Fibroblast of lung (primary cell): ENCODE data around the gene PGBD2. TPM values are rescaled to one million over a fixed set of nuclear protein-coding genes. Genes with fewer than 3 reads are reported as not detected.
"Not testable (repeated sequence)": the region's sequence is repeated elsewhere in the genome, so short reads cannot be mapped to it uniquely, and the experiment has no call there.

Experiments used
- DNase-seq, 2 donors: peaks; one replicate each; pipeline versions ENCODE4 v3.0.0 to v3.0.0-alpha.2; 2010; ENCODE audit warnings: low read depth in 2 of 2
- H2AFZ ChIP-seq: 2 replicates; pipeline ENCODE4 v1.5.1; 2012; ENCODE audit warnings: low read length, control low read depth, inconsistent platforms
- H3K27ac ChIP-seq: 2 replicates; pipeline ENCODE4 v1.5.1; 2011; ENCODE audit warnings: low read length, control low read depth; ENCODE audit not compliant: insufficient read depth
- H3K27me3 ChIP-seq: 2 replicates; pipeline ENCODE4 v1.5.1; 2011; ENCODE audit warnings: mild to moderate bottlenecking, low read length; ENCODE audit not compliant: control insufficient read depth, insufficient read depth
- H3K36me3 ChIP-seq: 2 replicates; pipeline ENCODE4 v1.5.1; 2011; ENCODE audit warnings: low read length; ENCODE audit not compliant: control insufficient read depth, insufficient read depth
- H3K4me1 ChIP-seq: 2 replicates; pipeline ENCODE4 v1.5.1; 2011; ENCODE audit warnings: low read length; ENCODE audit not compliant: control insufficient read depth, insufficient read depth; ENCODE audit errors: extremely low read depth
- H3K4me2 ChIP-seq: 2 replicates; pipeline ENCODE4 v1.5.1; 2011; ENCODE audit warnings: low read length, control low read depth; ENCODE audit not compliant: insufficient read depth; ENCODE audit errors: extremely low read depth
- H3K4me3 ChIP-seq, 4 experiments: fragments of 200-600 bp in 1 of 4; sonication (generic) in 1 of 4; replicated peaks in 1 of 4; 2 replicates each; pipeline ENCODE4 v1.5.1; 2011 to 2016; ENCODE audit warnings: low read length in 4 of 4, low read depth in 3 of 4, mild to moderate bottlenecking in 3 of 4, control low read depth in 2 of 4, inconsistent platforms in 1 of 4, mixed read lengths in 1 of 4; ENCODE audit not compliant: insufficient read depth in 1 of 4; ENCODE audit errors: control extremely low read depth in 1 of 4
- H3K79me2 ChIP-seq: 2 replicates; pipeline ENCODE4 v1.5.1; 2012; ENCODE audit warnings: mild to moderate bottlenecking, low read length, inconsistent platforms; ENCODE audit not compliant: control insufficient read depth, insufficient read depth
- H3K9ac ChIP-seq: 2 replicates; pipeline ENCODE4 v1.5.1; 2011; ENCODE audit warnings: mild to moderate bottlenecking, low read length, control low read depth; ENCODE audit not compliant: insufficient read depth
- H3K9me3 ChIP-seq: 2 replicates; pipeline ENCODE4 v1.5.1; 2012; ENCODE audit warnings: low read depth, low read length; ENCODE audit not compliant: control insufficient read depth, insufficient read depth
- H4K20me1 ChIP-seq: 2 replicates; pipeline ENCODE4 v1.5.1; 2011; ENCODE audit warnings: low read length; ENCODE audit not compliant: control insufficient read depth, insufficient read depth; ENCODE audit errors: extremely low read depth
- EZH2 ChIP-seq: IDR thresholded peaks from 2 replicates; pipeline ENCODE4 v1.5.1; 2012; ENCODE audit warnings: low read length, control low read depth, mild to moderate bottlenecking; ENCODE audit errors: missing control alignments
- polyA plus RNA-seq, 2 donors: library from polyadenylated mRNA; depleted of rRNA in 1 of 2; stranded (reverse) in 1 of 2; unstranded in 1 of 2; fragments of >200 nt; gene quantifications; 2 replicates each; pipeline ENCODE4 v1.2.1, GENCODE V29; 2011 to 2012; ENCODE audit warnings: missing spikeins in 1 of 2
- total RNA-seq: library from RNA; depleted of rRNA; stranded (reverse); fragments of >200 nt; gene quantifications from 2 replicates; pipeline ENCODE4 v1.2.1, GENCODE V29; 2014
- TF ChIP-seq, protein P1 (sequence below), 2 donors: IDR thresholded peaks in 1 of 2; conservative IDR thresholded peaks in 1 of 2; 1 replicate in 1 of 2; 2 replicates in 1 of 2; pipeline ENCODE4 v1.5.1; 2011 to 2012; ENCODE audit warnings: low read length in 2 of 2, control low read depth in 1 of 2, inconsistent platforms in 1 of 2, low read depth in 1 of 2, mild to moderate bottlenecking in 1 of 2

The PGBD2 gene
- total and polyA plus RNA-seq, 2 donors (not counting 1 experiment from before 2014, with no cell fraction given): 4.0 to 7.1 TPM

GRCh38 chr1:248924696-248925532 is 18.9 kb downstream of the PGBD2 start:
- H3K4me2 ChIP-seq: no peak overlapping the region

GRCh38 chr1:248925859-248926258 is 19.8 kb downstream of the PGBD2 start:
- not testable (repeated sequence) for H3K9me3 ChIP-seq, H3K4me3 ChIP-seq, H3K79me2 ChIP-seq, H3K4me2 ChIP-seq, DNase-seq, H3K36me3 ChIP-seq, H3K27me3 ChIP-seq, H2AFZ ChIP-seq, H3K4me1 ChIP-seq, H3K9ac ChIP-seq, H4K20me1 ChIP-seq, H3K27ac ChIP-seq

More at GRCh38 chr1:248924696-248925532, 18.9 kb downstream of the PGBD2 start:
- Histone ChIP-seq H3K4me3 (no peak overlapping the region), H3K27me3 (no peaks in the 10 kb centered on the region), H3K4me1 (peaks cover 6% of the 10 kb centered on the region), H3K36me3 (no peaks in the 10 kb centered on the region), H3K9ac (no peak overlapping the region), H4K20me1 (no peaks in the 10 kb centered on the region), H2AFZ (no peak overlapping the region), H3K9me3 (no peaks in the 10 kb centered on the region), H3K79me2 (no peaks in the 10 kb centered on the region), H3K27ac (no peak overlapping the region)
- peak; percentile 58 to 63 for DNase-seq
- TF ChIP-seq EZH2: no peak
- TF ChIP-seq, protein P1, sequence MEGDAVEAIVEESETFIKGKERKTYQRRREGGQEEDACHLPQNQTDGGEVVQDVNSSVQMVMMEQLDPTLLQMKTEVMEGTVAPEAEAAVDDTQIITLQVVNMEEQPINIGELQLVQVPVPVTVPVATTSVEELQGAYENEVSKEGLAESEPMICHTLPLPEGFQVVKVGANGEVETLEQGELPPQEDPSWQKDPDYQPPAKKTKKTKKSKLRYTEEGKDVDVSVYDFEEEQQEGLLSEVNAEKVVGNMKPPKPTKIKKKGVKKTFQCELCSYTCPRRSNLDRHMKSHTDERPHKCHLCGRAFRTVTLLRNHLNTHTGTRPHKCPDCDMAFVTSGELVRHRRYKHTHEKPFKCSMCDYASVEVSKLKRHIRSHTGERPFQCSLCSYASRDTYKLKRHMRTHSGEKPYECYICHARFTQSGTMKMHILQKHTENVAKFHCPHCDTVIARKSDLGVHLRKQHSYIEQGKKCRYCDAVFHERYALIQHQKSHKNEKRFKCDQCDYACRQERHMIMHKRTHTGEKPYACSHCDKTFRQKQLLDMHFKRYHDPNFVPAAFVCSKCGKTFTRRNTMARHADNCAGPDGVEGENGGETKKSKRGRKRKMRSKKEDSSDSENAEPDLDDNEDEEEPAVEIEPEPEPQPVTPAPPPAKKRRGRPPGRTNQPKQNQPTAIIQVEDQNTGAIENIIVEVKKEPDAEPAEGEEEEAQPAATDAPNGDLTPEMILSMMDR (conservative IDR thresholded peaks at IDR 0.05 in 1 of 2, IDR thresholded peaks at IDR 0.05 in 1 of 2; ENCODE audit: low read depth in 1 of 2, low read length in 2 of 2): peak; percentile 69 to 70

GRCh38 chr1:248926401-248927182 is 20.6 kb downstream of the PGBD2 start:
- no peak overlapping the region for H3K27ac ChIP-seq
- H3K9ac ChIP-seq: no peak overlapping the region
- H3K9me3 ChIP-seq: no peaks in the 10 kb centered on the region
- H3K36me3 ChIP-seq: no peaks in the 10 kb centered on the region
- DNase-seq: peak; percentile 28 to 76
- peak overlapping the region; percentile 44 for H3K4me2 ChIP-seq
- H4K20me1 ChIP-seq: no peaks in the 10 kb centered on the region
- H3K79me2 ChIP-seq: no peaks in the 10 kb centered on the region
- no peaks in the 10 kb centered on the region for H3K27me3 ChIP-seq
- TF ChIP-seq EZH2: no peak
- TF ChIP-seq, protein P1 (conservative IDR thresholded peaks at IDR 0.05 in 1 of 2, IDR thresholded peaks at IDR 0.05 in 1 of 2; ENCODE audit: low read depth in 1 of 2, low read length in 2 of 2): no peak
- no peak overlapping the region for H2AFZ ChIP-seq
- H3K4me1 ChIP-seq: peaks cover 6% of the 10 kb centered on the region
- no peak overlapping the region for H3K4me3 ChIP-seq

GRCh38 chr1:248927283-248927682 is 21.2 kb downstream of the PGBD2 start:
- H3K9ac ChIP-seq, H4K20me1 ChIP-seq, H3K27me3 ChIP-seq, DNase-seq, H3K9me3 ChIP-seq, H3K27ac ChIP-seq, H3K79me2 ChIP-seq, H3K4me2 ChIP-seq, H3K4me1 ChIP-seq, H2AFZ ChIP-seq, H3K36me3 ChIP-seq, H3K4me3 ChIP-seq: not testable (repeated sequence)

- not testable (repeated sequence) for H3K9me3 ChIP-seq, H3K4me1 ChIP-seq, H3K27me3 ChIP-seq, H3K9ac ChIP-seq, H3K4me3 ChIP-seq, H3K36me3 ChIP-seq, H3K4me2 ChIP-seq, H3K79me2 ChIP-seq, H4K20me1 ChIP-seq, DNase-seq, H2AFZ ChIP-seq, H3K27ac ChIP-seq
Measured at GRCh38 chr1:248928122-248928521, 22.1 kb downstream of the PGBD2 start.
